NCI-H1417 (cell line): ENCODE results near the gene ACAT2.
A peak's percentile ranks its signal among the peaks of the same experiment; 100 is the strongest.
"Not testable (repeated sequence)": the region's sequence is repeated elsewhere in the genome, so short reads cannot be mapped to it uniquely, and the experiment has no call there.

Source experiments
- DNase-seq, 3 experiments: peaks; one replicate each; lab custom pipeline; 2025; lab: John Stamatoyannopoulos, UW

Gene ACAT2

DNA sequence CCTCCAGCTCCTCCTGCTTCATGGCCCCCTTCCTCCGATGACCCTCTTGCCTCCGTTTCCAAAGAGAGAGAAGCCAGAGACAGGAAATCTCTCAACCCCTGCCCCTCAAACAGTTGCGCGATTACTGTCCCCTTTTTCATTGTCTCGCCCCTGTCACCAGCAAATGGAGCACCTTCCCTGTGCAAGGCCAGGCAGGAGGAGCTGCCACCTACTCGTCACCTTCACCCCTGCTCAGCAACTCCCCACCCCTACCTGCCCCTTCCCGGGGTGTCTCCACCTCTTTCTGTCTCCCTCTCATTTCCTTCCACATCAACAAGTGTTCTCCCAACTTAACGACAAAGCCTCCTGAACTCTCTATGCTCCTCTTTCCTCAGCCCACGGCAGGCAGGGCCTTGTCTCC is 51.9 kb downstream of the ACAT2 start:
- DNase-seq: no peak

DNA sequence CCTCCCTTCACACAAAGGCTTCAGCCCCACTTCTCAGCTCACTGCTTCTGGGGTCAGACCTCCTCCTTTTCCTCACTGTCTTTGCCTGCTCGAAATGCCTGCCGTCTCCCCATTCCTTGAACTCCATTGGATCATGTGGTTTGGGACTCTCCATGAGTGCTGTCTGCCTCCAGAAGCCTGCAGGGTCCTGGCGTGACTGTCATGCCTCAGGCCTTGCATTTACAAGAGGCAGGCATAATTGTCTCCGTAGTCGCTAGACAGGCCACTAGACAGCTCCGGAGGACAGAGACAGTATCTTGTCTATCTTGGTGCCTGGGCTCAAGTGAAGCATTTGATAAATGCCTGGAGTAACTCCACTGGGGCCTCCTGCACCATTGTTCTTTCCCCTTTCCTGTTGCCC is 53.6 kb downstream of the ACAT2 start:
- DNase-seq: no peak

DNA sequence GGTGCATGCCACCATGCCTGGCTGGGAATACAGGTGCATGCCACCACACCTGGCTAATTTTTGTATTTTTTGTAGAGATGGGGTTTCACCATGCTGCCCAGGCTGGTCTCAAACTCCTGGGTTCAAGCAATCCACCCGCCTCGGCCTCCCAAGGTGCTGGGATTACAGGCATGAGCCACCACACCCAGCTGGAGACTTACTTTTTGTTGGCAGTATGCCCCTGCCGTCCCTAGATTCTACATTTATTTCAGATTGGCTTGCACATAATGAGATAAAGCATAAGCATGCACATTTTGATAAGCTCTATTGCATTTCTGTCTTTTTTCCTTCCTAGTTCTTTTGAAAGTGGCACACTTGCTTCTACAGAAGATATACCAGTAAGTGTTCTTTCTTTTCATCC is 54.9 kb downstream of the ACAT2 start:
- not testable (repeated sequence) for DNase-seq

DNA sequence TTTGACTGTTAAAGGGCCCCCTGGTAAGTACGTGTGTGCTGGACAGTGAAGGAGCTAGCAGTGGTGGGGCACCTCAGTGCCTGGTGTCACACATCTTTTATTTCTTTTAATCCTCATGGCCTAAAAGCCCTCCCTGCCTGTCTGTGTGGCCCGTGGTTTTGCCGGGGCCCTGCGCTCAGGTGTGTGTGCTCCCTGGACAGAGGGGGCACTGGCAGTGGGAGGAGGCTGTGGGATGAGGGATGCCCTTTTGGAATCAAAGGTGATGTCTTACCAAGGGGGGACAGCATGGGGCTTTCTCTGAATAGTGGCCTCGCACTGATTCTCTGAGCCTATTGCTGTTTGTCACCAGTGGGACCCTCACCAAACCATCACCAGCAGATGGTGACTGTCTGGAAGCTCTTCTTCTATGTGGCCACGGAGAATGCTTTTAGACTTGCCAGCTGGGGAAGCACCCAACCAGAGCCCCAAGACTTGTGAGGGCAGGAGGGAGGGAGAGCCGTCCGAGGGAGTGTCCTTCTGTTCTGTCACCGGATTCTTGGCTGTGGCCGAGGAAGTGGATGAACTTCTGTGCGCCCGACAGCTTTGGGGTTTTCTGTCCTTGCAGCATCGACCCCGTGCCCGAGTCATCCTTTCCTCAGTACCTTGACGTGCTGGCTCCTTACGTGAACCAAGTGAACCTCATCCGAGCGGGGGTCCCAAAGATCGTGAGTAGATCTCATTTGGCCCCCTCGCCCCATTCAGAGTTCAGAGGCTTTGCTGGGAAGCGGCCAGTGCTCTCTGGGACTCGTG is 56.3 kb downstream of the ACAT2 start:
- no peak for DNase-seq

DNA sequence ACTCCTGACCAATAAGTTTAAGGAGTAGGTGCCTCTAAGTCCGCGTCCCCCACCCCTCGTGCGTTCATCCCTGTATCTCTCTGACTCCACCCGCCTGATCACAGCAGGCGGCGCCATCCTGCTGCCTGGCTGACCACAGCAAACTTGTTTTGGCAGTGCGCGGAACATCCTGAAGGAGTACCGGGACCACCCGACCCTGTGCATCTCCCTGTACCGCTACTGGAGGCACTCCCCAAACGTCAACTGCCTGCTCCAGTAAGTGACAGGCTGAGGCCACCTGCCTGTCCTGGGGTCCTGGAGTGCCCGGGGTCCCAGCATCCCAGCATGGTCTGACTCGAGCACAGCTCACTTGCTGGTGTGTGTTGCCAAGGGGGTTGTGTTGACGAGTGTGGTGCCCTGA is 57.3 kb downstream of the ACAT2 start:
- no peak for DNase-seq

DNA sequence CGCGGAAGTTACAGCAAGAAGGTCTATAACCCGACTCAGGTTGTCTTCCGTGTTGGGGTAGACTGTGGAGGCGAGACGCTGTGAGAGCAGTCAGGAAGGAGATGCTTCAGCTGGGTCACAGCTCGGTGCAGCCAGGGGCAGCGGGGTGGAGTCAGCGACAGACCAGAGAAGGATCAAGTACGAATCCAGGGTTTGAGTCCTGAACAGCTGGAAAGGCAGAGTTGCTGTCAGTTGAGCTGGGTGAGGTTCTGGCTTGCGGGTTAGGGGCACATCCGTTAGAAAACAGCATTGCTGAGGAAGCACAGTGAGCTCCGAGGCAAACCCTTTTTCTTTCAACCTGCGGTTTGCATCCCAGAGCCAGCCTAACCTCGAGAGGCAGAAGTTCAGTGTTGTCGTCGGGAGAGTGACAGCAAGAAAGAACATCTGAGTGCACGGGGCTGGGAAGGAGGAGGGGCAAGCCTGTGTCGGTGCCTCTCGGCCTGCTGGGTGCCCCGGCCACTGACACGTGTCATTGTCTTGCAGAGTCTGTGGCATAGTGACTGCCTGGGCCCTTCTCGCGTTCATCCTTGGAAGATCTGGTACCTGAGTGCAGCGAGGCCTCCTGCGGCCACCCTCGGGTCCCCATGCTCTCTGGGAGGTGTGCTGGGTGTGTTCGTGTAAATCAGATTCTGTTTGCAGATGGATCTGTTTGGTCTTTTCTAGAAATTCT is 58.2 kb downstream of the ACAT2 start:
- peak; percentile 35 to 71 (median 66) for DNase-seq

DNA sequence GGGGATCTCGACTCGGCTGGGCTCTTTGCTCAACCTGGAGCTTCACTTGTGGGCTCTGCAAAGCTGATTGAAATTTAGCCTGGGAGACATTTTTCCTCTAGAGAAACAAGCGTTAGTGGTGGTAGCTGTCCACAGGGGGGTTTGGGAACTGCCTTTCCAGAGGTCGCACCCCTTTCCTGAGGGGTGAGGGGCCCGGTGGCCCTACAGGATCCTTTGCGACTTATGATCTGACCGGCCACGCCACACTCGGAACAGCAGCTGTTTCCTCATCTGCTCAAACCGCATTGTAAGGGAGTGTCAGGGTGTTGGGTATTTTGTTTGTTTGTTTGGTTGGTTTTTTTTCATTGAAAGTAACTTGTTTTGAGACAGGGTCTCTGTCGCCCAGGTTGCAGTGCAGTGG is 59.3 kb downstream of the ACAT2 start:
- no peak for DNase-seq

DNA sequence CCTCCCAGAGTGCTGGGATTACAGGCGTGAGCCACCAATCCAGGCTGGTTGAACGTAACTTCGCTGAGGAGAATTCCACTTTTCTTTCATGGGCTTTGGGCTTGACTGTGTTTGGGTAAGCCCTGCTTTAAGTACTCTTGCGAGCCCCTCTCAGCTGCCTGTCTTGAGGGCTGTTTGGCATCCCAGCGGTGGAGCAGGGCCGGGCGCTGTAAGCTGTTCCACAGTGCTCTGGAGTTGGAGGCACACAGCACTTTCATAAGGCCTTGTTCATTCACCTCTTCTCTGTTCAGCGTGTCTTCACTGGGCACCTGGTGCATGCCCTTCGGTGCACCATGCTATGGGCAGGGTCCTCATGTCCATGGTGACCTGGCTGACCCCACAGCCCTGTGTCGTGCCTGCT is 59.9 kb downstream of the ACAT2 start:
- DNase-seq: no peak

DNA sequence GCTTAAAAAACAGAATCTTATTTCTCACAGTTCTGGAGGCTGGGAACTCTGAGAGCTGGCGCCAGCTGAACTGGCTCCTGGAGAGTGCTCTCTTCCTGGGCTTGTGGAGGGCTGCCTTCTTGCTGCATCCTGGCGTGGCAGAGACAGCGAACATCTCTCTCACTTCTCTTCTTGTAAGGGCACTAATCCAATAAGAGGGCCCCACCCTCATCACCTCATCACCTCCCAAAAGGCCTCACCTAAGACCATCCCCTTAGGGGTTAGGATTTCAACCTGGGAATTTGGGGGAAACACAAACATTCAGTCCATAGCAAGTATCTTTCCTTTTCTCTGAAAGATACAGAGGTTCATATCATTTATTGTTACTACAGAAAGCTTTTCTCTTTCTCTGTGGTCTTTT is 62.1 kb downstream of the ACAT2 start:
- no peak for DNase-seq

DNA sequence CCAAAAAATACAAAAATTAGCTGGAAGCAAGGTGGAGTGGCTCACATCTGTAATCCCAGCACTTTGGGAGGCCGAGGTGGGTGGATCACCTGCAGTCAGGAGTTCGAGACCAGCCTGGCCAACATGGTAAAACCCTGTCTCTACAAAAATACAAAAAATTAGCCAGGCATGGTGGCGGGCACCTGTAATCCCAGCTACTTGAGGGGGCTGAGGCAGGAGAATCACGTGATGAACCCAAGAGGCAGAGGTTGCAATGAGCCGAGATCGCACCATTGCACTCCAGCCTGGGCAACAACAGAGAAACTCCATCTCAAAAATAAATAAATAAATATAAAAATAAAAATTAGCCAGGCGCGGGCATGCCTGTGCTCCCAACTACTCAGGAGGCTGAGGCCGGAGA is 62.8 kb downstream of the ACAT2 start:
- not testable (repeated sequence) for DNase-seq

DNA sequence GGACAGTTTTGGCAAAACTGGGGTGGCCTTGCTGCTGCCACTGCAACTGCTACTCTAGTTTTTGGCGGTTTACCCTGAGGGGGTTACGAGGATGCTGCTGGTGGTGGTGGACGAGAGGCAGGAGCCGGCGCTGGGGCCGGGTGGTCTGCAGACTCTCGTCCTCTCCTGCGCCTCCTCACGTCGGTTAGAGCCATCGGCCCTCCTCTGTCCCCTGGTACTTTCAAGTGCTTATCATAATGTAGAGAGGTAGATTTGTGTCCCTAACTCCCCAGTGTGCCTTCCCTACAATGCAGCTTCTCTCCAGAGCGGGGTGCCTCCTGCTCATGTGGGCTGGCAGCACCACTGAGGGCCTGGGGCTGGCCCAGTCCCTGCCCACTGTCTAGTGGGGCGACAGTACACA is 64.2 kb downstream of the ACAT2 start:
- DNase-seq: no peak

DNA sequence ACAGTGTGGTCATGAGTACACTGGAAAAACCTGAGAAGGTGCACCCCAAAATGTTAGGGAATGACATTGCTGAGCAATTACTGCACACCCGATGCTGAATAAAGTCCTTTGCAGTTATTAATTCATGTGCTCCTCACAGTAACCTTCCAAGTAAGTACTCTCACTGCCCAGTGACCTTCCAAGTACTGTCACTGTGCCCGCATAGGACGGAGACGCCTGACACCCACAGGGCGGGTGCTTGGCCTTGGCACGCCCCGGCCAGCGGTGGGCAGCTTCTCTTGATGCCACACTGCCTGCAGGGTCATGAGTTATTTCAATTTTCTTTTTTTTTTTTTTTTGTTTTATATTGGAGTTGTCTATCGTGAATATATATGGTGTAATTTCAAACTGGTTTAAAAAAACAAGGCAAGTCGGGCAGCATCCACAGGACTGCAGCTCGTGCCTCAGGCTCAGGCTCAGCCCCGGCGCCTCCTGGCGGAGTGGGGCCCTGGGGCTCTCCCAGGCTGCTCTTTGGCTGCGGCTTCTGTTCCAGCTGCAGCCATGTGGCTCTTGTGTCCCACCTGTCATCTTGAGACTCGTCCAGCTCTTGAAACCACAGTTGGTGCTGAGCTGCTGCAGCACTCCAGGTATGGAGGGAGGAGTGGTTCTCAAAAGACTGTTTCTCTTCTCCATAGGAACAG is 65.3 kb downstream of the ACAT2 start:
- peak; percentile 19 to 88 (median 29) for DNase-seq

DNA sequence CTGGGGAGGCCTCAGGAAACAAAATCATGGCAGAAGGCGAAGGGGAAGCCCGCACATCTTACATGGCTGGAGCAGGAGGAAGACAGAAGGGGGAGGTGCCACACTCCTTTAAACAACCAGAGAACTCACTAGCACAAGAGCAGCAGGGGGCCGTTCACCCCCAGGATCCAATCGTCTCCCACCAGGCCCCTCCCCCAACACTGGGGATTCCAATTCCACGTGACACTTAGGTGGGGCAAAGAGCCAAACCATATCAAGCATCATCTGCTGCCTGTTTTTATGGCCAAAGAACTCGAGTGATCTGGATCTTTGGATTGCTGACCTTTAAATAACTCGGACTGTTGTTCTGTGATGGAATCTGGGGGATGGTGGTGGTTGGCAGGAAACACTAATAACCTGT is 66.2 kb downstream of the ACAT2 start:
- DNase-seq: peak in 1 of 3 experiments; percentile 14
